PC-9 (cell line): ENCODE data around the gene ALG14.

Experiments used
- CTCF ChIP-seq: fragments of 200-600 bp; sonication (generic); conservative IDR thresholded peaks from 2 replicates; pipeline ENCODE4 v1.6.1; 2017; ENCODE audit warnings: mixed run types, antibody characterized with exemption, mild to moderate bottlenecking, moderate library complexity
- EZH2 ChIP-seq: fragments of 200-600 bp; sonication (generic); IDR thresholded peaks from 2 replicates; pipeline ENCODE4 v1.8.0; 2017; ENCODE audit warnings: antibody characterized with exemption, low read depth

GRCh38 chr1:94958081-94958480, 114.7 kb downstream of the ALG14 start:
- no peak for TF ChIP-seq EZH2
- no peak for TF ChIP-seq CTCF
